LNCAP (cell line): ENCODE results near the gene CDKAL1.

Experiments used
- TF ChIP-seq, protein P1 (sequence below): fragments of 450-650 bp; IDR thresholded peaks from 2 replicates; pipeline ENCODE4 v1.5.1; 2017; ENCODE audit warnings: mild to moderate bottlenecking

Gene CDKAL1

GRCh38 chr6:21071780-21072468 is 537.7 kb downstream of the CDKAL1 start:
- TF ChIP-seq, protein P1, sequence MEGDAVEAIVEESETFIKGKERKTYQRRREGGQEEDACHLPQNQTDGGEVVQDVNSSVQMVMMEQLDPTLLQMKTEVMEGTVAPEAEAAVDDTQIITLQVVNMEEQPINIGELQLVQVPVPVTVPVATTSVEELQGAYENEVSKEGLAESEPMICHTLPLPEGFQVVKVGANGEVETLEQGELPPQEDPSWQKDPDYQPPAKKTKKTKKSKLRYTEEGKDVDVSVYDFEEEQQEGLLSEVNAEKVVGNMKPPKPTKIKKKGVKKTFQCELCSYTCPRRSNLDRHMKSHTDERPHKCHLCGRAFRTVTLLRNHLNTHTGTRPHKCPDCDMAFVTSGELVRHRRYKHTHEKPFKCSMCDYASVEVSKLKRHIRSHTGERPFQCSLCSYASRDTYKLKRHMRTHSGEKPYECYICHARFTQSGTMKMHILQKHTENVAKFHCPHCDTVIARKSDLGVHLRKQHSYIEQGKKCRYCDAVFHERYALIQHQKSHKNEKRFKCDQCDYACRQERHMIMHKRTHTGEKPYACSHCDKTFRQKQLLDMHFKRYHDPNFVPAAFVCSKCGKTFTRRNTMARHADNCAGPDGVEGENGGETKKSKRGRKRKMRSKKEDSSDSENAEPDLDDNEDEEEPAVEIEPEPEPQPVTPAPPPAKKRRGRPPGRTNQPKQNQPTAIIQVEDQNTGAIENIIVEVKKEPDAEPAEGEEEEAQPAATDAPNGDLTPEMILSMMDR = no peak

DNA sequence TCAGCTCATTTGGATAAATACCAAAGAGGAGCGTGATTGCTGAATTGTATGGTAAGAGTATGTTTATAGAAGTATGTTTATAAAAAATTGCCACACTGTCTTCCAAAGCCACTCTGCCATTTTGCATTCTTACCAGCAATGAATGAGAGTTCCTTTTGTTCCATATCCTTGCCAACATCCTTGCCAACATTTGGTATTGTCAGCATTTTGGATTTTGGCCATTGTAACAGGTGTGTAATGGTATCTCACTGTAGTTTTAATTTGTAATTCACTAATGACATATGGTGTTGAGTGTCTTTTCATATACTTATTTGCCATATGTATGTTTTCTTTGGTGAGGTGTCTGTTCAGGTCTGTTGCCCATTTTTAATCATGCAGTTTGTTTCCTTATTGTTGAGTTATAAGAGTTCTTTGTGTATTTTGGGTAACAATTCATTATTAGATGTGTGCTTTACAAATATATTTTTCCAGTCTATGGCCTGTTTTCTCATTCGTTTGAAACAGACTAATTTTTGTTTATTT is 539.1 kb downstream of the CDKAL1 start:
- TF ChIP-seq, protein P1 = no peak

DNA sequence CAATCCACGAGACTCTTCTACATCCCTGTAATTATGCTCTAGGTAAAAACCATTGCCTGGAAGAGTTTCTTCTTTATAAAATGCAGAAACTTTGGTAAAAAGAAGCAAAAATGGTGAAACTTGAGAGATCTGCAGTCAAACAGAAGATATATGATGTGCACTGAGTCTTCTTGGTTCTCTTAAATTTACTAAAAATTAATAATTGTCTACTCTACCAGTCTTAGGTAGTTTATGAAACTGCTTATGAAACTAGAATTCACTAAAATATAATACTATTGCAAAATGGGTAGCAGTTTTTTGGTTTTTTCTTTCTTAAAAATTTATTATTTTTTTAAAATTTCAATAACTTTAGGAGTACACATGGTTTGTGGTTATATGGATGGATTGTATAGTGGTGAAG is 540.2 kb downstream of the CDKAL1 start:
- TF ChIP-seq, protein P1 = no peak

- TF ChIP-seq, protein P1 = no peak
Measured at GRCh38 chr6:21075986-21076385, 541.7 kb downstream of the CDKAL1 start.

GRCh38 chr6:21078497-21078896 is 544.2 kb downstream of the CDKAL1 start:
- TF ChIP-seq, protein P1 = no peak

DNA sequence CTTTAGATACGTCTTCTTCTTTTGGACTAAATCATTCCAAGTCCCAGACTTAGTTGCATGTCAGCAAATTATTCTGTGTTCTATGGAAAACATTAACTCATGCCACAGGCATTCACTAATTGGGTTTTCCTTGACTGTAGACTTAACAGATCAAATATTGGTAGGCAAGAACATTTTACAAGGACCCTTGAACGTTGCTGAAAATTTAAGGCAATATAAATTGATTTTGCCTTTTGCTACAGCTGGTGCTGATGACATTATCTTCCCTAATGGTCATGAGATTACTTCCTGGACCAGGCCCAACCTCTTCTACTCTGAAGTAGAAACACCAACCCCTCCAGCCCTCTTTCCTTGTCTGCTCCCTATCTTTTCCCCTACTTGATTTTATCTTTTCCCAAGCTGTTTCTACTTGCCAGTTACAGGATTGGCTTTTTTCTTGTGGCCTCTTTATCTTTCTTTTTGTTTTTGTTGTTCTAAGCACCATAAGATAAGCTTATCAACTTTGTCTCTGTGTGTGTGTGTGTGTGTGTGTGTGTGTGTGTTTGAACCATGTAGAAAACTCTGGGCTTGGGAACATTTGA is 545.3 kb downstream of the CDKAL1 start:
- TF ChIP-seq, protein P1 = no peak

DNA sequence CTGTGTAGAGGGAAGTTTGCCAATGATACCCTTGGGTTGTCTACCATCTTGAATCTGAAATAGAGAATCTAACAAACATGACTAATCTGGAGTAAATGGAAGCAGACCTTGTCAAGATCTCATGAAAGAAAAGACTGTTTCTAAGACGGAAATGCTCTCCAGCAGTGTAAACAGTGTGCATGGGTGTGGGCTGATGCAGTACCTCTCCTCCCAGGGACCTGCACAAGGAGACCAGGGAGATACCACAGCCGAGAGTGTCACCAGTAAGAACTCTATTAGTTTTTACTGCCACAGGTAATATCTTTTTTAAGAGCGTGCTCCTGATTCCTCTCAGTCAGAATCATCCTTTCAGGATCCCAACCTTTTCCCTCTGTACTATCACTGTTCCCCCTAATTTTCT is 546.0 kb downstream of the CDKAL1 start:
- TF ChIP-seq, protein P1 = no peak
